Uterus (tissue), 4 donors: ENCODE data around the gene PTPRU. TPM values are rescaled to one million over a fixed set of nuclear protein-coding genes. Genes with fewer than 3 reads are reported as not detected.

ENCODE experiments used
- DNase-seq, 2 donors: peaks; one replicate each; pipeline ENCODE4 v3.0.0-alpha.2; 2019 to 2020
- H3K27ac ChIP-seq, 2 donors: fragments of 200-600 bp; sonication (generic); 1 replicate in 1 of 2; 2 replicates in 1 of 2; pipeline ENCODE4 v1.5.1; 2016 to 2018
- H3K27me3 ChIP-seq, 2 donors: fragments of 200-600 bp; sonication (generic); one replicate each; pipeline ENCODE4 v1.5.1; 2018 to 2019; ENCODE audit warnings: control low read depth in 1 of 2
- H3K36me3 ChIP-seq, 2 donors: fragments of 200-600 bp; sonication (generic); one replicate each; pipeline ENCODE4 v1.5.1; 2019; ENCODE audit warnings: control low read depth in 1 of 2
- H3K4me1 ChIP-seq, 2 donors: fragments of 200-600 bp; sonication (generic); one replicate each; pipeline ENCODE4 v1.5.1; 2018 to 2019; ENCODE audit warnings: control low read depth in 1 of 2
- H3K4me3 ChIP-seq, 2 donors: fragments of 200-600 bp; sonication (generic); 1 replicate in 1 of 2; 2 replicates in 1 of 2; pipeline ENCODE4 v1.5.1; 2018 to 2019; ENCODE audit warnings: mild to moderate bottlenecking in 1 of 2
- H3K9me3 ChIP-seq, 2 donors: fragments of 200-600 bp; sonication (generic); one replicate each; pipeline ENCODE4 v1.5.1; 2019; ENCODE audit warnings: control low read depth in 1 of 2
- POLR2A ChIP-seq, 2 donors: fragments of 450-650 bp; IDR thresholded peaks; one replicate each; pipeline ENCODE4 v1.6.1; 2016; ENCODE audit warnings: antibody characterized with exemption in 2 of 2, mild to moderate bottlenecking in 1 of 2, moderate library complexity in 1 of 2
- intact Hi-C: fragments of 100-400 bp; cut with DNase I; formaldehyde crosslinking; loops from one replicate; pipeline ENCODE4 v1.15.1; 2023; ENCODE audit warnings: low total_unique reads
- total RNA-seq, 4 donors: library from RNA; depleted of rRNA in 3 of 4; stranded (reverse); fragments of >200 nt in 3 of 4; gene quantifications; one replicate each; pipeline versions ENCODE4 v1.1.0 to v1.2.4, GENCODE V29; 2014 to 2023
- TF ChIP-seq, protein P1 (sequence below), 4 experiments: fragments of 200-600 bp in 2 of 4; fragments of 450-650 bp in 2 of 4; sonication (generic) in 2 of 4; IDR thresholded peaks; one replicate each; pipeline ENCODE4 v1.5.1; 2016 to 2019; ENCODE audit warnings: antibody characterized with exemption in 4 of 4, mild to moderate bottlenecking in 2 of 4, moderate library complexity in 1 of 4
- donor health status: DM: yes; HTN: yes; CAD: no.

The PTPRU gene
- total RNA-seq, 4 donors from 2014 or later, result 9.5 to 48.2 (median 33.4) TPM

DNA sequence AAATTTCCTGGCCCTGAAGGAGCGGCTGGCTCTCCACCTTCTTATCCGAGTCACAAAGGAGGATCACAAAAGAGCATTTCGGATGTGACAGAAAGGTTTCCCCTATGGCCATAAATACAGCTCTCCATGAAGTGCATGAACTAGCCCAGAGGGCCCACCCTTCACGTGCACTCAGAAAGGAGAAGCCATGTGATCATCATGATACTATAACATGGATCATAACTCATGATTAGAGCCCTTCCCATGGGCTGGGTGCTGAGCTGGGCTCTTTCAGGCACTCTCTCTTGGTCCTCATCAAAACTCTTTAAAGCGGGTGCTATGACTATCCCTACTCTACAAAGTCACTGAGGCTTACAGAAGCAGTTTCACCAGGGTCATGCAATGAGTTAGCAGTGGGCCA is 135.0 kb downstream of the PTPRU start:
- TF ChIP-seq POLR2A (IDR thresholded peaks at IDR 0.05), result no peak
- TF ChIP-seq, protein P1, sequence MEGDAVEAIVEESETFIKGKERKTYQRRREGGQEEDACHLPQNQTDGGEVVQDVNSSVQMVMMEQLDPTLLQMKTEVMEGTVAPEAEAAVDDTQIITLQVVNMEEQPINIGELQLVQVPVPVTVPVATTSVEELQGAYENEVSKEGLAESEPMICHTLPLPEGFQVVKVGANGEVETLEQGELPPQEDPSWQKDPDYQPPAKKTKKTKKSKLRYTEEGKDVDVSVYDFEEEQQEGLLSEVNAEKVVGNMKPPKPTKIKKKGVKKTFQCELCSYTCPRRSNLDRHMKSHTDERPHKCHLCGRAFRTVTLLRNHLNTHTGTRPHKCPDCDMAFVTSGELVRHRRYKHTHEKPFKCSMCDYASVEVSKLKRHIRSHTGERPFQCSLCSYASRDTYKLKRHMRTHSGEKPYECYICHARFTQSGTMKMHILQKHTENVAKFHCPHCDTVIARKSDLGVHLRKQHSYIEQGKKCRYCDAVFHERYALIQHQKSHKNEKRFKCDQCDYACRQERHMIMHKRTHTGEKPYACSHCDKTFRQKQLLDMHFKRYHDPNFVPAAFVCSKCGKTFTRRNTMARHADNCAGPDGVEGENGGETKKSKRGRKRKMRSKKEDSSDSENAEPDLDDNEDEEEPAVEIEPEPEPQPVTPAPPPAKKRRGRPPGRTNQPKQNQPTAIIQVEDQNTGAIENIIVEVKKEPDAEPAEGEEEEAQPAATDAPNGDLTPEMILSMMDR (IDR thresholded peaks at IDR 0.05), result no peak
- intact Hi-C loops, result no loop called here
- Histone ChIP-seq H3K27me3 (no peaks in the 10 kb centered on the region), H3K4me3 (no peak overlapping the region), H3K4me1 (no peaks in the 10 kb centered on the region), H3K9me3 (no peaks in the 10 kb centered on the region), H3K36me3 (no peaks in the 10 kb centered on the region), H3K27ac (no peak overlapping the region)
- DNase-seq, result no peak

DNA sequence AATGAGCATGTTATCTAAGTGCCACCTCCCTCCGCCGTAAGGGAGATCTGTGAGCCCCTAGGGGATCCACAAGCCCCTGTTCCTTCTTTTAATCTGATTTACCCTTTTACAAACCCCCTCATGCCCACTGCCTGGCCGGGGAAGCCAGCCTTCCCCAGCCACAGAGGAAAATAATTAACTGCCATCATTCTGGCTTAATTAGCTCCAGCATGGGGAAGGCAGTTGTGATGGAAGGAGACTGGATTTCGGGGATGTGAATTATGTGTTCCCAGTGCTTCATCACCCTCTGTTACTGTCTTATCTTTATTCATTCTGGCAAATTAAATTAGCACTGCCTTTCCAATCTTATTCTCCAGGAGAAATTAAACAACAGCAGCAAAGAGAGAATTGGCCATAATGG is 135.8 kb downstream of the PTPRU start:
- H3K27ac ChIP-seq, result no peak overlapping the region
- TF ChIP-seq POLR2A (IDR thresholded peaks at IDR 0.05), result no peak
- TF ChIP-seq, protein P1 (IDR thresholded peaks at IDR 0.05), result no peak
- intact Hi-C loops, result no loop called here
- no peak for DNase-seq
- no peaks in the 10 kb centered on the region for H3K27me3 ChIP-seq
- no peaks in the 10 kb centered on the region for H3K4me1 ChIP-seq
- H3K4me3 ChIP-seq, result no peak overlapping the region
- H3K36me3 ChIP-seq, result no peaks in the 10 kb centered on the region
- H3K9me3 ChIP-seq, result no peaks in the 10 kb centered on the region

Other genes starting within 250 kb of the PTPRU start
- 10 to 100 TPM; 31.3 to 67.5 (median 41.9) TPM for gene TMEM200B, start 112.6 kb upstream of the PTPRU start, total RNA-seq
- gene SRSF4, start 54.6 kb upstream of the PTPRU start, total RNA-seq, result 100 to 1,000 TPM in 1 of 4 donors, 10 to 100 TPM in 3; 60.0 to 129 (median 69.0) TPM
- 10 to 100 TPM in 3 of 4 donors, 1 to 10 TPM in 1; 7.4 to 23.4 (median 20.7) TPM for gene MECR, start 5.6 kb upstream of the PTPRU start, total RNA-seq